Upper lobe of left lung (tissue), 4 donors: ENCODE measurements around the gene CA4.

Experiments used
- CTCF ChIP-seq, 6 experiments: fragments of 450-650 bp in 4 of 6; fragments of 200-600 bp in 2 of 6; sonication (generic) in 2 of 6; IDR thresholded peaks; one replicate each; pipeline ENCODE4 v1.5.1; 2016 to 2019; ENCODE audit warnings: antibody characterized with exemption in 6 of 6
- EP300 ChIP-seq, 4 donors: sonication (generic); formaldehyde crosslinking; IDR thresholded peaks; one replicate each; pipeline ENCODE4 v1.5.1; 2017; ENCODE audit warnings: antibody characterized with exemption in 4 of 4, control low read depth in 2 of 4
- POLR2A ChIP-seq, 4 donors: fragments of 450-650 bp; IDR thresholded peaks; one replicate each; pipeline ENCODE4 v1.5.1; 2016 to 2017; ENCODE audit warnings: antibody characterized with exemption in 4 of 4, mild to moderate bottlenecking in 2 of 4

GRCh38 chr17:60158751-60159478 is 9.1 kb downstream of the CA4 start:
- TF ChIP-seq CTCF (IDR thresholded peaks at IDR 0.05) (no peak), EP300 (IDR thresholded peaks at IDR 0.05) (no peak), POLR2A (IDR thresholded peaks at IDR 0.05) (no peak)
